Ectodermal cell (in vitro differentiated cells): ENCODE measurements around the gene TMEM270.
A peak's percentile ranks its signal among the peaks of the same experiment; 100 is the strongest.
"Not testable (repeated sequence)": the region's sequence is repeated elsewhere in the genome, so short reads cannot be mapped to it uniquely, and the experiment has no call there.

Experiments used
- H3K27ac ChIP-seq: 2 replicates; pipeline ENCODE4 v1.7.0; 2013; ENCODE audit warnings: mild to moderate bottlenecking, low read depth, low read length; ENCODE audit not compliant: insufficient read depth, poor library complexity, severe bottlenecking
- H3K27me3 ChIP-seq: 2 replicates; pipeline ENCODE4 v1.7.0; 2013; ENCODE audit warnings: mild to moderate bottlenecking, low read length; ENCODE audit not compliant: insufficient read depth, control insufficient read depth, poor library complexity, severe bottlenecking
- H3K36me3 ChIP-seq: one replicate; pipeline ENCODE4 v1.7.0; 2013; ENCODE audit warnings: low read length; ENCODE audit not compliant: control insufficient read depth, insufficient read depth
- H3K4me1 ChIP-seq: one replicate; pipeline ENCODE4 v1.7.0; 2013; ENCODE audit warnings: low read length; ENCODE audit not compliant: control insufficient read depth, insufficient read depth
- H3K4me3 ChIP-seq: 2 replicates; pipeline ENCODE4 v1.7.0; 2013; ENCODE audit warnings: low read depth, low read length, control low read depth; ENCODE audit not compliant: insufficient read depth
- H3K9me3 ChIP-seq: 2 replicates; pipeline ENCODE4 v1.7.0; 2013; ENCODE audit warnings: mild to moderate bottlenecking, low read length, moderate library complexity; ENCODE audit not compliant: control insufficient read depth
- WGBS, 2 experiments: methylation state at CpG; one replicate each; pipeline ENCODE4 v1.1.7; 2013; ENCODE audit warnings: missing lambda C conversion rate in 2 of 2; 5-methylcytosine and 5-hydroxymethylcytosine counted together

Gene TMEM270

GRCh38 chr7:73842067-73842976, 18.6 kb upstream of the TMEM270 start, which contains the start of gene METTL27:
Gene METTL27 (minus strand): TSS chr7:73842516. CDS start chr7:73842140, 376 bp downstream.
- Histone ChIP-seq H3K9me3 (no peaks in the 10 kb centered on the region), H3K27me3 (no peaks in the 10 kb centered on the region), H3K36me3 (no peaks in the 10 kb centered on the region), H3K4me3 (peak within 1 kb of the TSS; percentile 58), H3K4me1 (peaks cover 3% of the 10 kb centered on the region), H3K27ac (peak within 1 kb of the TSS; percentile 72)
- 9% methylated on average over 44 to 45 of the region's 45 CpGs for WGBS, 2 experiments

GRCh38 chr7:73844131-73844547, 16.8 kb upstream of the TMEM270 start:
- H3K27ac ChIP-seq = no peak overlapping the region
- WGBS, 2 experiments = 86% methylated on average over 9 of the region's 9 CpGs
- H3K4me3 ChIP-seq = no peak overlapping the region
- H3K36me3 ChIP-seq = no peaks in the 10 kb centered on the region
- H3K9me3 ChIP-seq = no peaks in the 10 kb centered on the region
- H3K4me1 ChIP-seq = peaks cover 3% of the 10 kb centered on the region
- no peaks in the 10 kb centered on the region for H3K27me3 ChIP-seq

- Histone ChIP-seq H3K27ac (no peak overlapping the region), H3K4me1 (peaks cover 3% of the 10 kb centered on the region), H3K4me3 (no peak overlapping the region), H3K36me3 (no peaks in the 10 kb centered on the region), H3K27me3 (no peaks in the 10 kb centered on the region), H3K9me3 (no peaks in the 10 kb centered on the region)
- 91 to 93% methylated on average over 11 to 12 of the region's 13 CpGs for WGBS, 2 experiments
Observed at GRCh38 chr7:73844848-73845460, 16.0 kb upstream of the TMEM270 start.

- WGBS, 2 experiments = 87 to 91% methylated on average over 12 of the region's 12 CpGs
- H3K27ac ChIP-seq, H3K9me3 ChIP-seq, H3K27me3 ChIP-seq, H3K4me3 ChIP-seq, H3K4me1 ChIP-seq, H3K36me3 ChIP-seq: not testable (repeated sequence)
Observed at GRCh38 chr7:73845701-73846195, 15.2 kb upstream of the TMEM270 start.

GRCh38 chr7:73847941-73848723, 12.8 kb upstream of the TMEM270 start:
- WGBS, 2 experiments = 83 to 86% methylated on average over 10 of the region's 10 CpGs
- H3K36me3 ChIP-seq = no peaks in the 10 kb centered on the region

GRCh38 chr7:73850781-73851207, 10.2 kb upstream of the TMEM270 start:
- peaks cover 2% of the 10 kb centered on the region for H3K27me3 ChIP-seq
- H3K4me3 ChIP-seq = no peak overlapping the region
- no peak overlapping the region for H3K27ac ChIP-seq
- no peaks in the 10 kb centered on the region for H3K4me1 ChIP-seq
- H3K36me3 ChIP-seq = no peaks in the 10 kb centered on the region
- 91 to 92% methylated on average over 4 of the region's 4 CpGs for WGBS, 2 experiments
- H3K9me3 ChIP-seq = no peaks in the 10 kb centered on the region

More at GRCh38 chr7:73847941-73848723, 12.8 kb upstream of the TMEM270 start:
- no peak overlapping the region for H3K27ac ChIP-seq
- H3K4me3 ChIP-seq = no peak overlapping the region
- no peaks in the 10 kb centered on the region for H3K9me3 ChIP-seq
- no peaks in the 10 kb centered on the region for H3K4me1 ChIP-seq
- no peaks in the 10 kb centered on the region for H3K27me3 ChIP-seq

GRCh38 chr7:73851410-73852338, 9.3 kb upstream of the TMEM270 start:
- H3K4me3 ChIP-seq = no peak overlapping the region
- H3K4me1 ChIP-seq = no peaks in the 10 kb centered on the region
- no peaks in the 10 kb centered on the region for H3K9me3 ChIP-seq
- H3K27me3 ChIP-seq = peaks cover 5% of the 10 kb centered on the region
- 71 to 78% methylated on average over 7 of the region's 8 CpGs for whole genome bisulfite sequencing, 2 experiments
- no peak overlapping the region for H3K27ac ChIP-seq
- H3K36me3 ChIP-seq = no peaks in the 10 kb centered on the region

- no peaks in the 10 kb centered on the region for H3K9me3 ChIP-seq
- no peak overlapping the region for H3K27ac ChIP-seq
- 86 to 91% methylated on average over 4 to 5 of the region's 5 CpGs for WGBS, 2 experiments
- no peaks in the 10 kb centered on the region for H3K4me1 ChIP-seq
- peaks cover 8% of the 10 kb centered on the region for H3K27me3 ChIP-seq
- no peaks in the 10 kb centered on the region for H3K36me3 ChIP-seq
- no peak overlapping the region for H3K4me3 ChIP-seq
Observed at GRCh38 chr7:73852500-73852899, 8.5 kb upstream of the TMEM270 start.

- H3K36me3 ChIP-seq = no peaks in the 10 kb centered on the region
- no peaks in the 10 kb centered on the region for H3K4me1 ChIP-seq
- H3K9me3 ChIP-seq = no peaks in the 10 kb centered on the region
- WGBS, 2 experiments = 76 to 77% methylated on average over 3 of the region's 3 CpGs
- peaks cover 8% of the 10 kb centered on the region for H3K27me3 ChIP-seq
- no peak overlapping the region for H3K27ac ChIP-seq
- no peak overlapping the region for H3K4me3 ChIP-seq
Observed at GRCh38 chr7:73856941-73857340, 4.0 kb upstream of the TMEM270 start.
